ENCODE data around the gene RGS14.

RGS14 gene

DNA sequence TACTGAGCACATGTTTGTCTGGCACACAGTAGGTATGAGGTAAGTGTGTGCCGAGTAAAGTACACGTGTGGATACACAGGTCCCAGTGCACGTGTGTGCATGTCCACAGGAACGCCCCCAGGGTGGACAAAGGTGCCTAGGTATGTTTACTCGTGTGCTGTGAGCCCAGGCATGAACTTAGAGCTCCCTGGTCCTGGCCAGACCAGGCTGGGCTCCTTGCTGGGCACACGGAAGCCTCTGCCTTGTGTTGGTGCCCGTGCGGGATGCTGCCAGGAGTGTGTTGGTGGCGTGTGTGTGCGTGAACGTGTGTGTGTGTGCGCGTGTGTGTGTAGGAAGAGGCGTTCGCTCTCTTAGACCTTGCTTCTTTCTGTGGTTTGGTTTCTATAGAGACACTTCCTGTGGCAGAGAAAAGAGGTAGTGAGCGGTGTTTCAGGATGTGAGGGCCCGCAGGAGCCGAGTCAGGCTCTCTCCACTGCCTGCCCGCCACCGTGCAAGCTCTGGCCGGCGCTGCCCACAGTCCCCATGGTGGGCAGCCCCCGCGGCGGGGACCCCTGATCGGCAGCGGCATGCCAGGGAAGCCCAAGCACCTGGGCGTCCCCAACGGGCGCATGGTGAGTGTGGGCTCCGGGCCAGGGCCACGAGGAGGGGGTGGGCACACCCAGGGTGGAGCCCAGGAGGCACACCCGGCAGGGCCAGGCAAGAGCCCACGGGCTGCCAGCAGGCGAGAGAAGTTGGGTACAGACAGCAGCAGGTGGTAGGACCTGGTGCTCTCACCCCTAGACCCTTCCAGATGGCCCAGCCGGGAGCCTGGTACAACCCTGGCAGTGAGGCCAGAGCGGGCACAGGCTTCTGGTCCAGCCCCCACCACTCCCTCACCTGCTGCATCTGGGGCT lies at the start of gene RGS14:
TSS of gene RGS14 (plus strand) at position 466 of the 893 bp plus-strand sequence. CDS start at position 567, 101 bp downstream.
- no peak for DNase-seq

DNA sequence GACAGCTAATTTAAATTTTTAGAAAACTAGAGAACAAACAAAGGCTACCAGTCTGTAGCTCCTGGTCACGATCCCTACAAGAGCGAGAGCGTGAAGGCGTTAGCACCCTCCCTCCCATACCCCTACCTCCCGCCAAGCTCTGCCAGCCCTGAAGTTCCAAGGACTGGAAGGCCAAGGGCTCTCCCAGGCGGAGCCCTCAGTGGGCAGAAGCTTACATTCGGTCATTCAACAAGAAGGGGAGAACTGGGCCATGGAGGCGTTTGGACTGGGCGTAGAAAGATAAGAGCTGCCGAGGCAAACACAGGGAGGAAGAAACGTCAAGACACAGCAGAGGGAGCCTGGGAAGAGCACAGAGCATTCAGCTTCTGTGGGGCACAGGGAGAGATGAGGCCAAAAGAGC lies 49.0 kb upstream of the RGS14 start:
- DNase-seq, result no peak

DNA sequence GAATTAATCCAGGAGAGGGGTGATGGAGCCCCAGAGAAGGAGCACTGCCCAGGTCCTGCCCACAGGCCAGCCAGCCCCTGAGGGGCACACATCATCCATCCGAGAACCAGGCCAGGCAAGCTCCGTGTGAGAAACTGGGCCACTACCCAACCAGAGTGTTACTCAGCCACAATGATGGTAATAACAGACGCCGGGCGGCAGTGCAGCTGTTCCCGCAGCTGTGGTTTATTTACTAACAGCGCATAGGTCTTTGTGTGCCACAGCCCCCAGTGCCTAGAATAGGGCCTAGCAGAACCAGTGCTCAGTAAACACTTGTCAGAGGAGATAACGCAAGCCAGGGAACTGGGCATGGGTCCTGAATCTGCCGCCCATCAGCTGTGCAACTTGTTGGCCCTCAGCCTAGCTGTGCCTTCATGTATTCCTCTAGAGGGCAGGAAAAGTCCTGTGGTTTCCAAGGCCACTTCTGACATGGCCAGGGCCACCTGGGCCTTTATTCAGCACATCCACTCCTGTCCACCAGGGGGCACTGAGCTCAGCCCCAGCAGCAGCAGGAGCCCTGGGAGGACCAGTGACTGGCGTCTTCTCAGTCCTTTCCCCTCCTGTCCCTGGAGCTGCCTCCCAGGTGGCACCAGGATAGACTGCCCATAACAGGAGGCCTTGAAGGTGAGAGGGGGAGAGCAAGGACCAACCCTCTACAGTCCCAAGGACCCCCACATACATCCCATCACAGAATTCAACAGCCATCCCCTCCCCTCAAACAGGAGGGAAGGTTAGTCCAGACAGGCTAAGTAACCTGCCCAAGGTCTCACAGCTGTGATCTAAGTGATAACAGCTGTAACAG lies 48.2 kb upstream of the RGS14 start:
- DNase-seq, result peak; percentile 35

- no peak for DNase-seq
Measured at GRCh38 chr5:177310332-177310731, 47.4 kb upstream of the RGS14 start.

DNA sequence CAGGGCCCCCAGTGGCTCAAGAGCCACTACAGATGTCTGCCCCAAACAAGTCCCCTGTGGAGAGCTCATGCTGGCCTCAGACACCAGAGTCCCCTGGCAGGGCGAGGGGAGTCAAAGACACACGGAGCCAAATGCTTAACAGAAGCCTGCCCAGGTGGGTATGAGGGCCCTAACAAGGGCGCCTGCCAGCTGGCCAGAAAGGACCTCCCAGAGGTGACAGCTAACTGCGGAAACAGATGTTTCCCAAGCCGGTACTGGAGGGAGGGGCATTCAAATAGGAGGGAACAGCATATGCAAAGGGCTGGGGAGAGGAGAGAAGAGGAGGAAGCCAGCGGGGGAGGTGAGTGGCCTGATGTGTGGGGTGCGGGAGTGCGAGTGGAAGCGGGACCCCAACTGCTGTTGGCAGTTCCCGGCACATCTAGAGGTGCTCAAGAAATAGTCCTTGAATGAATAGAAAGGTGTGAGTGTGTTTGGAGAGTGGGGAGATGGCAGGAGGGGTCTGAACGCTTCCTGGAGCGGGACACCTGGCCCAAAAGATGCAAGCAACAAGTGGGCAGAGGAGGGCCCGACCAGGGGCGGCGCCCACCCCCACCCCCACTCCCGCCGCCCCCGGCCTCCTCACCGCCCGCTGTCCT lies 46.9 kb upstream of the RGS14 start:
- no peak for DNase-seq

- no peak for DNase-seq
Measured at GRCh38 chr5:177311392-177311722, 46.4 kb upstream of the RGS14 start.

GRCh38 chr5:177311723-177312648 lies 45.7 kb upstream of the RGS14 start, which contains the start of gene MXD3:
Gene MXD3 (minus strand): TSS chr5:177311898. CDS start chr5:177311830, 68 bp downstream.
- DNase-seq, result peak; percentile 93

DNA sequence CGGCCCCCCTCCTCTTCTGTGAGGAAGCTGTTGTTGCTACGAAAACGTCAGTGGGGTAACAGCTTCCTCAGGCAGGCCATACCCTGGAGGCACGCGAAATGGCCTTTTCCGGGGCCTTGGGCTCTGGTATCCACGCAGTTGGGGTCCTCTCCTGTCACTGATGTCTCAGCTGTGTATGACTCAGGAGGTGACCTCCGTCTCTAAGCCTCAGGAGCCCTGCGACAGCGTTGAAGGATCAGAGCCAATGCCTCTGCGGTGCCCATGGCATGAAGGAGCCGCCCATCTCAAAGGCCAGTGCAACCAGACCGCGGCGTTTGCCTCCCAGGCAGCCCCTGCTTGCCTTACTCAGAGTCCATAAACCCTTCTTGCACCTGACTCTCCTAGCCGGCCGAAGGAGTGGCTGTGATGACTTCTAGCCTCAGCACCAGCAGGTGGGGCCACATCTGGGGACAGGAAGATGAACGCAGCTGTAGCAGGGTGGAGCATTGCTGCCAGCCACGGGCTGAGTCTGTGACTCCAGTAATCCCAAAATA lies 45.0 kb upstream of the RGS14 start:
- no peak for DNase-seq

DNA sequence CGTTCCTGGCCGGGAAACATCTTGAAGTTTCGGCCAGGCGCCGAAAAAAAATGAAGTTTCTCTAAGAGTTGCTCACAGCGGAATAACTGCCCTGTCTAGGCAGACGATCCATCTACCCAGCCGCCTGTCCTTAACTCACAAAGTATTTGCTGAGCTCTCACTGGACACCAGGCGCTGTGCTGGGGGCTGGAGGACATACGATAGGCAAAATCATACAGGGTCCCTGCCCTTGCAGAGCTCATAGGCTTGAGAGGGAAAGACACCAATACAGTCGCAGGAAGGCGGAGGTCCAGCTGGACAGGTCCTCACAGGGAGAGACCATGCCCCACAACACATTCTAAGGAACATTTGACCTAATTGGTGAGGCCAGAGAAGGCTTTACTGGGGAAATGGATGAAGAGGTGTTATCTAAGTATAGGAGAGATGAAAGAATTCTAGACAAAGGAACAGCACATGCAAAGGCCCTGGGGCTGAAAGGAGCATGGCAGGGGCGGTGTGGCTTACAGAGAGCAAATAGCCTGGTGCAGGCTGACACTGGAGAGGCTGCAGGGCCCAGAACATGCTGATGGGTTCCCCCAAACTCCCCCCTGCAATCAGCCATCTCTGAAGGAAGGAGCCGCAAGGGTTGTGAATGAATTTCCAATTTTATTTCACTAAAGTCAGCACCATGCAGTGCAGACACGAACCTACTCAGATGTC lies 44.0 kb upstream of the RGS14 start:
- no peak for DNase-seq

GRCh38 chr5:177314376-177315342 lies 43.1 kb upstream of the RGS14 start:
- DNase-seq, result no peak

DNA sequence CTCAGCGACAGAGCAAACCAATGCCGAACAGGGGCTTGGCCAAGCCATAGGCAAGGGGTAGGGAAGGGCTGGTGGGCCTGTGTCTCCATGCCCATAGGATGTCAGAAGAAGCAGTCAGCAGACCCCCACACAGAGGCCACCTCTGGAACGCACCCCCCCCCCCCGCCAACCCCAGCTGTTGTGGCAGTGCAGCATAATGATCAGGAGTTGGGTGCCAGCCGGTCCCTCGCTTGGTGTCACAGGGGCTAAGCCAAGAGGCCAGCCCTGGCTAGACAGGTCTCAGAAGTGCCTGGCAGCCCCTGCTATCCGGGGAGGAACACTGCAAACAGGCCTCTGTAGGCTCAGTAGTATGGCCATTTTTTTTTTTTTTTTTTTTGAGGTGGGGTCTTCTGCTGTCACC lies 42.3 kb upstream of the RGS14 start:
- no peak for DNase-seq

DNA sequence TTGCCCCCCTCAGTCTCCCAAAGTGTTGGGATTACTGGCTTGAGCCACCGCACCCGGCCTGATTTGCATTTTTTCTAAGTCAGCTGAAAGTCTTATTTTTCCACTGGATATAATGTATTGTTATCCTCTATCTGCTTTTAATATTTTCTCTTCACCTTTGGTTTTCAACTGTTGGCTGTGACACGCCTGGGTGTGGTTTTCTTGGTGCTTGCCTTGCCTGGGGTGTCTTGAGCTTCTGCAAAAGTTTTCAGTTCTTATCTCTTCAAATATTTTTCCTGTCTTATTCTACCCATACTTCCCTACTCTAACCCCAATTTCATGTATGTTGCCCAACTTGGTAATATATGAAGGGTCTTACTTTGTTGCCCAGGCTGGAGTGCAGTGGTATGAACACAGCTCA lies 41.7 kb upstream of the RGS14 start:
- DNase-seq, result no peak

DNA sequence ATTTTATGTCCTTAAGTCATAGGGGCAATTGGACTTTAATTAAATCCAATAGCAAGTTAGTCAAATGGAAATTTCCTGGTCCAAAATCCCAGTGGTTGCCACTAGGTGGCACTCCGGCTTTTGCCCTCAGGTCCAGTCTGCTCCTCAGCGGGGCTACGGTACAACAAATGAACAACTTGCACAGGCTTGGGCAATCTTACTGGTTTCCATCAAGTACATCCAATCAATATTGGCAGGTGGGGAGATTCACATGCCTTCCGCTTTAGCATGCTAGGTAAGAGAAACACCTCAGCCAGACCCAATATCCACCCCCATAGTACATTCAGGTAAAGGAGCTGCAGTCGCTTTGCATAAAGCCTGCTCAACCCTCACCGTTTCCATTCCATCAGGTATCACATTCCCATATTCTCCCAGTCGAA lies 39.8 kb upstream of the RGS14 start:
- DNase-seq, result peak; percentile 60

DNA sequence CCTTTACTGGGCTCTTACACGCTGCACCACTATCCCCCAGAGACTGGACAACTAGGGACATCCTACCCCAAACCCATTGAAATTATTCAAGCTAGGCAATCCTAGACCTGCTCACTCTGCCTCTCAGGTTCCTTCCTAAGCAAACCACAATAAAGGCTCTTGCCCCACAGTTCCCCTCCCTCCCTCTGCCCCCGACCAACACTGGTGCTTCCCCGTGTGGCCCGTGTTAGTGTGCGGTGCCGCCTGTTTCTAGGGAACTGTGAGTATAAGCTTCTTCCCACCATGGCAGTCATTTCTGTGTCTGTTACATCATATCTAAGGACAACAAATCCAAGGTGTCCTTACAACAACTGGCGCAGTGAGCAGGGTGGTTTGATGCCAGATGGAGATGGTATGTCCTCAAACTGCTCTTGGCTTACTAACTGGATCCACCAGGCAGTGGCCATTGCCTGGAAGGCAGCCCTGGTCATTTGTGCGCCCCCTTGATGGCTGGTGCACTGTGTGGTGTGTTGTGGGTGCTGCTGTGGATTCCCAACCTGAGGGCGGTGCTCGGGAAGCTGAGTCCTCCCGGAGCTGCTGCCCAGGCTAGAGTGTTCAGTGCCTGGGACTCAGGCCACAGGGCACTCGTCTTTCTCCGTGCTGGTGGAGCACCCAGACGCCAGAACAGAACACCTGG lies 37.7 kb upstream of the RGS14 start:
- no peak for DNase-seq

GRCh38 chr5:177320879-177321278 lies 36.8 kb upstream of the RGS14 start:
- no peak for DNase-seq

DNA sequence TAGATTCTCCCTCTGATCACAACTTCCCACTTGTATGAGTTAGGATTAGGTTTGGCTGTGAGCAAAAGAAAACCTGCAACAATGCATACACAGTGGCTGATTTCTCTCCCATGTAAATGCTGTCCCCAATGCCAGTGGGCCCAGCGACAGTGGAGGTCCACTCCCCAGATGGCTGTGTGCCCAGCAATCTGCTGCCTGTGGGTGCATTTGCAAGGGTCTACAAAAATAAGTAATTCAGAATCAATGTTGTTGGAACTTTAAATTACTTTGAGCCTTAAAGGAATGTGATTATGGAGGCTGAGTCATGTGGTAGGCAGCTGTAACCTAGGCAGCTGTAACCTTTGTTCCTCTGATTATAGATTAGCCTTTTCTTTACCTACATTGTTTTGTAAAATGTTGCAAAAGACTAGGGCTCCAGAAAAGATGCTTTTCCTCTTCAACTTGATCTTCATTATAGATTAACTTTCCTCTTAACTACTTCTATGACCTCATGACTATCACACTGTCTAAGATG lies 31.8 kb upstream of the RGS14 start:
- no peak for DNase-seq

DNA sequence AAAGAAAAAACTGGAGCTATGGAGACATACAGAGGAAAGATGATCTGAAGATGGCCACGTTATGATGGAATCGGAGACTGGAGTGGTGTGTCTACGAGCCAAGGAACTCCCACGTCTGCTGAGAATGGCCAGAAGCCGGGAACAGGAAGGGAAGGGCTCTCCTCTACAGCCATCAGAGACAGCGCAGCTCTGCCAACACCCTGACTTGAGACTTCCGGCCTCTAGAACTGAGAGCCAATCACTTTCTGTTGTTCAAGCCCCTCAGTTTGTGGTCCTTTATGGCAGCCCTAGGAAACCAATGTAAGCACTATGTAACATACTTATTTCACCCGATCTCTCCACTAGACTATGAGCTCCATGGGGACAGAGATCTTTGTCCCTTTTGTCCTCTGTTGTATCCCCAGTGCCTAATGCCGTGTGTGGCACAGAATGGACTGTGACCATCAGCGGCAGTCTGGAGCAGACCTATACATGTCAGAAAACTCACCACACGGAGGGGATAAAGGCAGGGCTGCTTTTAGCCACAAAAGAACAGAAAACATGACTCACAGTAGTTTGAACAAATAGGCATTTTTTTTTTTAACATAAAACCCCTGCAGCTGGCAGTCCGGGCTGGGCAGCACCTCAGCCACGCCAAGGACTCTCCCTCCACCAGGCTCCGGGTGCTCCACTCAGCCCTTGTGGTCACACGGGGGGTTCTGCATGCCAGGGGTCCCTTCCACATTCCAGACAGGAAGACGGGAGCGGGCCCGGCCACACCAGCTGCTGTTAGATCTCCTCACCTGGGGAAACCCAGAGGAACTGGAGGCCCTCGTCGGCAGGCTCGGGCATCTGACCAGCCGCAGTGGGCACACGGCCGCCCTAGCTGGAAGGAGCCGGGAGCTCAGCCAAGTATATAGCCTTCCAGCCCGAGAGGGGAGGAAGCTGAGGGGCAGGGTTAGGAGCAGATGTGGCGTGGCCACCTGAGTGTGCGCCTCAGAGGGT lies 29.9 kb upstream of the RGS14 start:
- DNase-seq, result no peak
